Measurements from ENCODE around the gene CAMSAP2.

The CAMSAP2 gene

DNA sequence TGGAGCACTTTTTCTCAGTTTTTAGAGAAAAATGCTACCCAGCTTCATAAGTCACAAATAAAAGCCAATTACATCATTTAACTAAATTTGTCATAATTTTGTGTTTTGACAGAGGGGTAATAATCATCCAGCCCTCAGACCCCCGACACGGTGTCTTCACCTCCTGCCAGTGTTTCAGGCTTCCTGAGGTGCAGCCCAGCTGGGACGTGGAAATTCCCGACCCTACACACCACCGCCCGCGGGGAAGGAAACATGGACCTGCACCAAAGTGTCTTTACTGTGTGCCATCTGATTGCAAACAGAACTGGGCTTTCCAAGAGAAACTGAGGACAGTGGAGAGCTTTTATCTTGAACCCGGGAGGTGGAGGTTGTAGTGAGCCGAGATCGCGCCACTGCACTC is 148.3 kb downstream of the CAMSAP2 start:
- Histone ChIP-seq H3K9me2 (replicated peaks; ENCODE audit: insufficient read depth, low read length) (no peaks in the 10 kb centered on the region), H3F3A (ENCODE audit: insufficient read depth, low read length) (peaks cover 52% of the 10 kb centered on the region), H3K27ac (ENCODE audit: low read length) (no peak overlapping the region), H3K4me2 (ENCODE audit: low read depth, low read length) (no peak overlapping the region; the same call in 1 of the 2 replicates), H3K79me2 (ENCODE audit: low read length) (peaks cover 22% of the 10 kb centered on the region), H3K9ac (ENCODE audit: low read length) (no peak overlapping the region), H3K9me3 (replicated peaks; ENCODE audit: insufficient read depth, low read length) (no peaks in the 10 kb centered on the region), H3K4me1 (ENCODE audit: low read length) (peaks cover 53% of the 10 kb centered on the region), H2AFZ (ENCODE audit: low read length) (no peak overlapping the region), H4K20me1 (ENCODE audit: insufficient read depth, low read length) (no peaks in the 10 kb centered on the region), H3K36me3 (replicated peaks; ENCODE audit: insufficient read depth, low read length) (no peaks in the 10 kb centered on the region), H3K4me3 (ENCODE audit: low read length) (no peak overlapping the region), H3K27me3 (replicated peaks; ENCODE audit: insufficient read depth, low read length) (no peaks in the 10 kb centered on the region)
- no peak for DNase-seq
- no peak for TF ChIP-seq EZH2 (optimal IDR thresholded peaks at IDR 0.05; ENCODE audit: low read depth, low read length)
- TF ChIP-seq, protein P1, sequence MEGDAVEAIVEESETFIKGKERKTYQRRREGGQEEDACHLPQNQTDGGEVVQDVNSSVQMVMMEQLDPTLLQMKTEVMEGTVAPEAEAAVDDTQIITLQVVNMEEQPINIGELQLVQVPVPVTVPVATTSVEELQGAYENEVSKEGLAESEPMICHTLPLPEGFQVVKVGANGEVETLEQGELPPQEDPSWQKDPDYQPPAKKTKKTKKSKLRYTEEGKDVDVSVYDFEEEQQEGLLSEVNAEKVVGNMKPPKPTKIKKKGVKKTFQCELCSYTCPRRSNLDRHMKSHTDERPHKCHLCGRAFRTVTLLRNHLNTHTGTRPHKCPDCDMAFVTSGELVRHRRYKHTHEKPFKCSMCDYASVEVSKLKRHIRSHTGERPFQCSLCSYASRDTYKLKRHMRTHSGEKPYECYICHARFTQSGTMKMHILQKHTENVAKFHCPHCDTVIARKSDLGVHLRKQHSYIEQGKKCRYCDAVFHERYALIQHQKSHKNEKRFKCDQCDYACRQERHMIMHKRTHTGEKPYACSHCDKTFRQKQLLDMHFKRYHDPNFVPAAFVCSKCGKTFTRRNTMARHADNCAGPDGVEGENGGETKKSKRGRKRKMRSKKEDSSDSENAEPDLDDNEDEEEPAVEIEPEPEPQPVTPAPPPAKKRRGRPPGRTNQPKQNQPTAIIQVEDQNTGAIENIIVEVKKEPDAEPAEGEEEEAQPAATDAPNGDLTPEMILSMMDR (IDR thresholded peaks at IDR 0.05; ENCODE audit: low read length): no peak
- no peak for TF ChIP-seq EZH2phosphoT487 (IDR thresholded peaks at IDR 0.05; ENCODE audit: low read length)

DNA sequence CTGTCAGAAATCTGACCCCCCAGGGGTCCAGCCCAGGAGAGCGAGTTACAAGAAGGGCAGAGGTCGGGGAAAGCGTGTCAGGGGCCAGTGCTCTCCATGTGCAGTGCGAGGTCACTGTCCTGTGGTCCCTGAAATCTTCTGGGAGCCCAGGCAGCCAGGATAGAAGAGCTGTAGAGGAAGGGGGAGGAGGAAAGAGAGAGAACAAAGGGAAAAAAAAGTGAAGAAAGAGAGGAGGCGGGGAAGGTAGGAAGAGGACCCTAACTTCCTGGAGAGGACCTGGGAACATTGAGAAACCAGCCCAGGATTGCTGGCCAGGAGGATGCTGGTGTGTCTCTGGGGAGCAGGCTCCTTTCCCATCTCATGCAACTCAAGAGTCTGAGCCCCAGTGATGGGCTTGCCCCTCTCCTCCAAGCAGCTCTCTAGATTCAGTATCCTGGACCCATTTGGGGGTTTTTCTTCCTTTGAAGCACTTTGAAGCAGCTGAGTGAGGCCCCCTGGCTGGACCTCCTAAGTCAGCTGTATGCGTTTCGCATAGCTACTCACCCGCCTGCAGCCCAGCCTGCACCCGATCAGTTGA is 149.2 kb downstream of the CAMSAP2 start:
- DNase-seq: no peak
- peak overlapping the region; percentile 79 for H3K4me2 ChIP-seq (ENCODE audit: low read depth, low read length)
- peaks cover 30% of the 10 kb centered on the region for H3K79me2 ChIP-seq (ENCODE audit: low read length)
- peaks cover 51% of the 10 kb centered on the region for H3K4me1 ChIP-seq (ENCODE audit: low read length)
- no peaks in the 10 kb centered on the region for H3K9me3 ChIP-seq (replicated peaks; ENCODE audit: insufficient read depth, low read length)
- H3K4me3 ChIP-seq (ENCODE audit: low read length): peak overlapping the region; percentile 23
- H4K20me1 ChIP-seq (ENCODE audit: insufficient read depth, low read length): no peaks in the 10 kb centered on the region
- H3K27ac ChIP-seq (ENCODE audit: low read length): peak overlapping the region; percentile 70
- H3K36me3 ChIP-seq (replicated peaks; ENCODE audit: insufficient read depth, low read length): no peaks in the 10 kb centered on the region
- TF ChIP-seq EZH2 (optimal IDR thresholded peaks at IDR 0.05; ENCODE audit: low read depth, low read length): no peak
- no peak for TF ChIP-seq EZH2phosphoT487 (IDR thresholded peaks at IDR 0.05; ENCODE audit: low read length)
- TF ChIP-seq, protein P1 (IDR thresholded peaks at IDR 0.05; ENCODE audit: low read length): no peak
- peak overlapping the region; percentile 56 for H2AFZ ChIP-seq (ENCODE audit: low read length)
- peaks cover 53% of the 10 kb centered on the region for H3F3A ChIP-seq (ENCODE audit: insufficient read depth, low read length)
- H3K27me3 ChIP-seq (replicated peaks; ENCODE audit: insufficient read depth, low read length): no peaks in the 10 kb centered on the region
- H3K9ac ChIP-seq (ENCODE audit: low read length): peak overlapping the region; percentile 23
- H3K9me2 ChIP-seq (replicated peaks; ENCODE audit: insufficient read depth, low read length): no peaks in the 10 kb centered on the region

DNA sequence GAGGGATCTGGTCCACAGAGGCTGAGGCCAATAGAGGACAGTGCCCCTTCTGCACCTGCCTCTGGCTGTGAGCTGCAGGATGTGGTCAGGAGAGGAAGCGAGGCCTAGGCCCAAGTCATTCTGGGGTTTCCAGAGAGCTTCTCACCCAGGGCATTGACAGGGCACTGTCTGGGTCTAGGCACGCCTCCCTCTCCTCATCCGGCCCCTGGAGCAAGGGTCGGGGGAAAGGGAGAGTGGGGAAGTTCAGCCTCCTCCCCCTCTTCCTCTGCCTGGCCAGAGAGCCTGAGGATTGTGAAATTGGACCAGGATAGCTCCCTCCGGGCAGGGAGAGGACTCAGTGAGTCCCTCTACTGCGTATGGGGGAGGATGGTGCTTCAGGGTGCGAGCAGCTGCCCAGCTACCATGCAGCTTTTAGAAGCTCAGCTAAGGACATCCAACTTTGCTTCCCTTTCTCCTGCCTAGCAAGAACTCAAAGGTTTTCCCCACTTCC is 149.7 kb downstream of the CAMSAP2 start:
- Histone ChIP-seq H3K27ac (ENCODE audit: low read length) (peak overlapping the region; percentile 70), H3K27me3 (replicated peaks; ENCODE audit: insufficient read depth, low read length) (no peaks in the 10 kb centered on the region), H3K79me2 (ENCODE audit: low read length) (peaks cover 35% of the 10 kb centered on the region), H3K9me3 (replicated peaks; ENCODE audit: insufficient read depth, low read length) (no peaks in the 10 kb centered on the region), H4K20me1 (ENCODE audit: insufficient read depth, low read length) (no peaks in the 10 kb centered on the region), H3K9ac (ENCODE audit: low read length) (peak overlapping the region; percentile 27; the same call in 1 of the 2 replicates), H3K4me2 (ENCODE audit: low read depth, low read length) (peak overlapping the region; percentile 79), H3F3A (ENCODE audit: insufficient read depth, low read length) (peaks cover 53% of the 10 kb centered on the region), H3K36me3 (replicated peaks; ENCODE audit: insufficient read depth, low read length) (no peaks in the 10 kb centered on the region), H3K4me3 (ENCODE audit: low read length) (peak overlapping the region; percentile 33), H2AFZ (ENCODE audit: low read length) (peak overlapping the region; percentile 56), H3K4me1 (ENCODE audit: low read length) (peaks cover 48% of the 10 kb centered on the region), H3K9me2 (replicated peaks; ENCODE audit: insufficient read depth, low read length) (no peaks in the 10 kb centered on the region)
- TF ChIP-seq, protein P1 (IDR thresholded peaks at IDR 0.05; ENCODE audit: low read length): no peak
- TF ChIP-seq EZH2 (optimal IDR thresholded peaks at IDR 0.05; ENCODE audit: low read depth, low read length) (no peak), EZH2phosphoT487 (IDR thresholded peaks at IDR 0.05; ENCODE audit: low read length) (no peak)
- peak; percentile 98 for DNase-seq
